Effector CD4-positive, alpha-beta T cell (primary cell): ENCODE data around the gene RAB14.
"Not testable (repeated sequence)": the region's sequence is repeated elsewhere in the genome, so short reads cannot be mapped to it uniquely, and the experiment has no call there.

Experiments
- DNase-seq: peaks from one replicate; pipeline ENCODE4 v3.0.0-alpha.2; 2020

Gene RAB14

DNA sequence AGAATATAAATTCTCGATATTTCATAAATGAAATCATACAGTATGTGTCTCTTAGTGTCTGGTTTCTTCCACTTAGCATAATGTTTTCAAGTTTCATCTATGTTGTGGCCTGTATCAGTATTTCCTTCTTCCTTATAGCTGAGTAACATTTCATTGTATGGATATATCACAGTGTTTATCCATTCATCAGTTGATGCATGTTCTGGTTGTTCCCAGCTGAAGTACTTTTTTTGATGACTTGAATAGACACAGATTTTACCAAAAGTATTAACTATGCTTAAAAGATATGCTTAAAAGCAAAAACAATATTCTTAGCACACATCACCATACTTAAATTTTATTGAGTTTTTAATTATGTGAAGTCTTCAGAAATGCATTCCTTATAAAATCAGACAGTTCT, 12.7 kb downstream of the RAB14 start:
- DNase-seq: no peak

GRCh38 chr9:121187636-121188305, 13.9 kb downstream of the RAB14 start:
- DNase-seq: no peak

DNA sequence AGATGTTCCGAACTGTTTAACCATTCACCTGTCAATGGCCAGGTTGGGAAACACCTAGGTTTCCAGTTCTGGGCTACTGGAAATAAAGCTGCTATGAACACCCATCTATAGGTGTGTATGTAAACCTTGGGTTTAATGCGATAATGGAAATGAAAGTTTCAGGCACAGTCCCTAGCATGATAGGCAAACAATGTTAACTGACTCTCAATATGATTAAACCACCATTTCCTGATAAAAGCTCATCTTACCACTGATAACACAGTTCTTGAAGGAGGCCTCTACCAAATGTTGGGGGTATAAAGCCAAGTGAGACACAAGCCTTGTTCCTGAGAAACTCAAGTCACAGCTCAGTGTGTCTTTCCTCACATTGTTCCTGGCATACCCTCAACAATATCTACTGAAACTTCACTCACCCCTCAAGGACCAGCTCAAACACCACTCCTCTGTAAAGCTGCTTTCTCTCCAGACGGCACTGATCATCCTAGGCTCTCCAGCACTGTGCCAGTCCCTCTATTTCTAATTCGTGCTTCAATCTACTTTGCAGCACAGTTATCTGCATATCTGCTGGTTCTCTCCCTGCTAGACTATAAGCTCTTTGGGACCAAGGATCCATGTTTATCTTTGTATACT, 15.8 kb downstream of the RAB14 start:
- no peak for DNase-seq

- no peak for DNase-seq
These were observed 16.4 kb downstream of the RAB14 start for GRCh38 chr9:121185178-121185745.

DNA sequence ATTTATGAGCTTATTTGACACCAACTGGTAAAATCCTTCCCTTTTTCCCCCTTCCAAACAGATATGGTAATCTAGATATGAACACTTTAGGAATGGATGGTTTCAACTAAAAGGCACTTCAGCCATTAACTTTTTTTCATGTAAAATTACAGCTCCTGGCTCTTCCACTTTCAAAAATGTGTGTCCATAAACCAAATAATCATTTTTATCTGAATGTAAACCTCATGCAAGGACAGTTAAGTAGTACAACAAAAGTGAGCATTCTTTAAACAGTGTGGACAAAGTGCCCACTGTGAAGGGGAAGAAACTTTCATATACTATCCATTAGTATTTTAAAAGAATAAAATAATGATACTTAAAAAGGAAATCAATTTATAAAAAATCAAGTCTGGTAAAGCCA, 17.2 kb downstream of the RAB14 start:
- no peak for DNase-seq

DNA sequence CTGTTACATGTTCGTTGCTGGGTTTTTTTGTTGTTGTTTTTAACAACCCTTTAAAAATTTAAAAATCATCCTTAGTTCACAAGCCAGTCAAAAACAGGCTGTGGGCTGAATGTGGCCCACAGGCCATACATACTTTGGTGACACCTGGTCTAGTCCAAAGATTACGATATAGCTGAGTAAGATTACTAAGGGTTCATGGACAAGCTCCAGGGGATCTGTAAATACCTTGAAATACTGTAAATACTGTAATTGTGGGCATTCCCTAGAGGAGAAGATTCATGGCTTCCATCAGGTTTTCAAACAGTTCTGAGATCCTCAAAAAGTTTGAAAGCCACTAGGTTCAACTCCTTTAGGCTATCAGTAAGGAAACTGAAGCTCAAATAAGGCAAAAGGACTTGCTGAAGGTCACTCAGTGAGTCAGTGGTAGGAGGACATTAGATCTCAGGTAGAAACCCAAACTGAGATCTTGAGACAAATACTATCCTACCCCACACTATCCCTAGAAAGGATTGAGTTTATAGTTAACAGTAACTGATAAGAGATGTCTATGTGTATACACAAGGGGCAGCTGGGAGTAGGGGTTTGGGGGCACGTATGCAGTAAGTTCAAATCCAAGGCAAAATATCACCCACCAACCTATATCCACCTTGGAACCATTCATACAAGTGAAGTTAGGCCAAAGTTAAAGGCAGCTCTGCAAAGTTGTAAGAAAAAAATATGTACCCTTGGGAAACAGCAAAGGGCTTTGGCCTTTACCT, 17.8 kb downstream of the RAB14 start:
- DNase-seq: no peak

- no peak for DNase-seq
These were observed 18.7 kb downstream of the RAB14 start for GRCh38 chr9:121182989-121183388.

DNA sequence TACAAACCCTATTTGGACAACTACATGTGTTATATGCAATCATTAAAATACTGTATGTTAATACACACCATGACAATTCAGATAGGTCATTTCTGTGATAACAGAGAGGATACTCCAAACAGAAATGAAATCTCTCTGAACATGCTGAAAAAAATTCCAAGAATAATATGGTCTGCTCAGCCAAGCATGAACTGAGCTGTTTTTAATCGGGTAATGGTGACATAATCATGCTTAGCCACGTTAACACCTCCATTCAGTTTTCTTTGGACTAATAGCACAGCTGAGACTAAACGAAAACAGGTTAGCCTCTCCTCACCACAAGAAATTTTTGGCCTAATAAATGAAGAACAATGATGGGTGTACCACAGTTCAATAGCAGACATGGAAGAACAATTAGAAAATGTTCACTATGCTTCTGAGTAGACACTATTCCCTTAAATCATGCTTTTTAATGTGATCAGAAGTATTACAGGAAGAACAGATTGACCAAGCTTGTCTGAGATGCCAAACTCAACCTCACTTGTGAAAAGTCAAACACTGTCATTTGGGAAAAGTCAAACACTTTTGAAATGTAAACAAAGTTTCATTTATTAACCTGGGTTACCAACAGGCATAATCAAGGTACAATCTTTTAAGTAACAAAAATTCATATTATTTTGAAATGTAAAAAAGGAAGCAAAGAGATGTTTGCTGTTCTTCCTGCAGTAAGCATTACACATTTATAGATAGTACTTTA, 19.4 kb downstream of the RAB14 start:
- DNase-seq: no peak

DNA sequence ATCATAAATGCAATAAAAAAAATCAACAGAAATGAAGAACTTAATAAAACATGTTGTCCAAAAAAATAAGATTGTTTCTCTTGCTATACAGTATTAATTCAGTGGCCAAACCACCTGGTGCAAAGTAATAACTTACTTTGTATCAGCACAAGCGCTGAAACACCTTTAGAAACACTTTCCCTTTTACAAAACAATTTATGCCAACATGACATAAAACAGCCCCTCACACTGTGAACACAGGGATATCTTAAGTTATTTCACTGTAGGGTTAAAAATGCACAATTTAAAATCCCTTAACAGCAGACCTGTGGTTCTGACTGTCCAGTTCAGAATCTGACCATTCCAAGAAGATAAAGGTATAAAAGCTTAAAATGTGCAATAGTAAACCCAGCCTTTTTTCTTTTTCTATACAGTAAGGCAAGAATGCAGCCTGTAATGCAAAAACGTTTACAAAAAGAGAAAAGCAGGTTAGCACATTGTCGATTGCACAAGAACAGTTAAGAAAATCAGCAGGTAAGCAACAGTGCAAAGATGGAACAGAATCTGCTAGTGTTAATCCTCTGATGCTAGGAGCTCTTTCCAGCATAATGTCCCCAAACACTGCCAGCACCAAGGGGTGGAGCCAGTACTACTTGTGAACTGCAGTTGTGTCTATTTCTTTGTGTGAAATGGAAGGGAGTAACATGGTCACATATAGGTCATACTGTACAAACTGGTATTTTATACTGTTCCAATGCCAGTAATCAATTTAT, 21.6 kb downstream of the RAB14 start:
- no peak for DNase-seq

GRCh38 chr9:121179373-121179721, 22.3 kb downstream of the RAB14 start:
- DNase-seq: not testable (repeated sequence)

DNA sequence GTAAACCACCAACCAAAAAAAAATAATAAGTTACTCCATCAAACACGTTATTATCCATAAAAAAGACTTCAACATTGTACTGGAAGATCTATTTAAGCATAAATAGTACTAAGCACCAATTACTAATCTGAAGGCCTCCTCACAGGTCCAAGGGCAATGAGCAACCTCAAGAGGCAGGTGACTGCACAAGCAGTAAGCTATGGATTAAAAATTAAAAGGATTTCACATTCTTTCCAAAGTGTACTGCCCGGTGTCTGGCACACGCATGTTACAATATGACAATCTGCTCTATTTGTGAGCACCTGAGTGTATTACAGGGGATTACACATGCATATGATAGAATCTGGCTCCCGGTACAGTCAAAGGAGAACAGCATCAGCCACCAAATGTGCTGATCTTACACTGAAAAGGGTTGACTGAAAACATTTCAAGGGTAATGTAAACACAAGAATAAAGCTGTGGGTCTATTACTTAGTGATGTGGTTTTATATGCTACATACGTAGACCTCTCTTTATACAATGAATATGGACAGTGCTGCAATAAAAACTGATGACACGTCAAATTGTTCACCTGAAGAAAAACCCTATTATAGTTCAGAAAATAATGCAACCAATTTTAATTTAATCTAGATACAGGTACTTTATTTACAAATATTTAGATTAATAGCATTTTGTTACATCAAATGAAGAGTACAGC, 22.8 kb downstream of the RAB14 start:
- no peak for DNase-seq

GRCh38 chr9:121173501-121173900, 28.2 kb downstream of the RAB14 start:
- DNase-seq: no peak

- no peak for DNase-seq
These were observed 28.8 kb downstream of the RAB14 start for GRCh38 chr9:121172726-121173487.

DNA sequence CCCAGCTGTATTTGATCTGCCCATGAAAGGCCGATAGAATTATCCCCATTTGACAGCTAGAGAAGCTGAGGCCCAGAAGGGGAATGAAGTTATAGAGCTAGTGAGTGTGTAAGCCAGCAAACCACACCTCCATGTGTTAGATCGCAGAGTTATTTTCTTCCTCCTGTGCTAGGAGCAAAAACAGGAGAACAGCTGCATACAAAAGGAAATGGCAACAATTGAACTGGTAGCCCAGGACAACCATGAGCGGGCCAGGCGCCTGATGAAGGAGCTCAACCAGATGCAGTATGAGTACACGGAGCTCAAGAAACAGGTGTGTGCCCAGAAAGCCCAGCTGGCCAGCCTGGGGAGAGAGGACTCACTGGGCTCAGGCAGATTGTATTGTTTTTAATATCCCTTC, 30.4 kb downstream of the RAB14 start:
- DNase-seq: no peak

- DNase-seq: no peak
These were observed 32.5 kb downstream of the RAB14 start for GRCh38 chr9:121169094-121169601.

GRCh38 chr9:121168052-121168451, 33.6 kb downstream of the RAB14 start:
- DNase-seq: no peak

DNA sequence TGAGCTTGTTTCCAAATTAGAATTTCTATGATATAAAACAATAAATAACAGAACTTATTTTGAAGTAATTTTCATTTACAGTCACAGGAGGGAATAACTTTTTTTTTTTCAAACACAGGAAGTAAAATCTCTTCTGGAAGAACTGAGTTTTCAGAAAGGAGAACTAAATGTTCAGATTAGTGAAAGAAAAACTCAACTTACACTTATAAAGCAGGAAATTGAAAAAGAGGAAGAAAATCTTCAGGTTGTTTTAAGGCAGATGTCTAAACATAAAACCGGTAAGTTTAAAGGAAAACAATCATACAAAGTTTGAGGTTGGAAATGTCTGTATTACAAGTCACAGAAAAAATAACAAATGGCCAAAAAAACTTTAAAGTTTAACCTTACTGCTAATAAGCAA, 41.6 kb downstream of the RAB14 start:
- no peak for DNase-seq

GRCh38 chr9:121157939-121158338, 43.7 kb downstream of the RAB14 start:
- DNase-seq: no peak

GRCh38 chr9:121156263-121156731, 45.4 kb downstream of the RAB14 start:
- DNase-seq: no peak

GRCh38 chr9:121154782-121155181, 46.9 kb downstream of the RAB14 start:
- DNase-seq: no peak

DNA sequence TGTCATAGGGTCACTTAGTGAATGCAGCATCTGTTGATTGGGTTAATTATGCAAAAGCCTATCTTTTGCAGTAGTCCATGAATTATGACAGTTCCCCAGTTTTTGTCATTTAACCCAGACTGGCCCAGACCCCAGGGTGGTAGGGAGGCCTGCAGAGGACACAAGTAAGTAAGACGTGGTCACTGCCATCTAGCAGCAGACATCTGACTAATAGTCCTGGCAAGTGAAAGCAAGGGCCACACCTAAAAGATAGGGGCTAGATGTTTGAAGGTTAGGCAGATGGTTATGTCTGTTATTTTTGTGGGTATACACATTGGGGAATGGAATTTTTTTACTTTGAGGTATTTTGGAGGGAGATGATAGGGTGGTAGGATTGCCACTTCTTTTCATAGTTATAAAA, 48.0 kb downstream of the RAB14 start:
- DNase-seq: no peak
